ENCODE measurements around the gene NUAK1.

The NUAK1 gene

GRCh38 chr12:106138633-106139421, at the start of gene NUAK1:
NUAK1 (minus strand) TSS chr12:106138954; CDS start chr12:106138653, 301 bp downstream.
- Histone ChIP-seq H3K4me1 (ENCODE audit: control insufficient read depth in 1 of 2, insufficient read depth in 2 of 2, low read length in 2 of 2) (peaks cover 0 to 18% of the 10 kb centered on the region in 2 donors), H3K9me3 (ENCODE audit: control insufficient read depth in 1 of 2, low read length in 2 of 2) (no peaks in the 10 kb centered on the region), H3K36me3 (ENCODE audit: control insufficient read depth in 1 of 2, insufficient read depth in 2 of 2, low read length in 2 of 2) (no peaks in the 10 kb centered on the region), H3K4me3 (ENCODE audit: low read depth in 1 of 2, low read length in 2 of 2) (peak within 1 kb of the TSS; percentile 60 to 74), H3K27me3 (ENCODE audit: low read depth, low read length) (no peaks in the 10 kb centered on the region), H3K27ac (ENCODE audit: low read length) (peak within 1 kb of the TSS; percentile 74)

GRCh38 chr12:106188256-106188655, 49.5 kb upstream of the NUAK1 start:
- Histone ChIP-seq H3K27me3 (ENCODE audit: low read depth, low read length) (no peaks in the 10 kb centered on the region), H3K4me1 (ENCODE audit: control insufficient read depth in 1 of 2, insufficient read depth in 2 of 2, low read length in 2 of 2) (peaks cover 0 to 2% of the 10 kb centered on the region in 2 donors), H3K9me3 (ENCODE audit: control insufficient read depth in 1 of 2, low read length in 2 of 2) (no peaks in the 10 kb centered on the region), H3K27ac (ENCODE audit: low read length) (no peak overlapping the region), H3K4me3 (ENCODE audit: low read depth in 1 of 2, low read length in 2 of 2) (no peak overlapping the region), H3K36me3 (ENCODE audit: control insufficient read depth in 1 of 2, insufficient read depth in 2 of 2, low read length in 2 of 2) (no peaks in the 10 kb centered on the region)

GRCh38 chr12:106187842-106188241, 49.1 kb upstream of the NUAK1 start:
- no peaks in the 10 kb centered on the region for H3K4me1 ChIP-seq (ENCODE audit: control insufficient read depth in 1 of 2, insufficient read depth in 2 of 2, low read length in 2 of 2)
- no peaks in the 10 kb centered on the region for H3K27me3 ChIP-seq (ENCODE audit: low read depth, low read length)
- no peak overlapping the region for H3K4me3 ChIP-seq (ENCODE audit: low read depth in 1 of 2, low read length in 2 of 2)
- no peaks in the 10 kb centered on the region for H3K9me3 ChIP-seq (ENCODE audit: control insufficient read depth in 1 of 2, low read length in 2 of 2)
- no peaks in the 10 kb centered on the region for H3K36me3 ChIP-seq (ENCODE audit: control insufficient read depth in 1 of 2, insufficient read depth in 2 of 2, low read length in 2 of 2)
- H3K27ac ChIP-seq (ENCODE audit: low read length): no peak overlapping the region

- Histone ChIP-seq H3K27me3 (ENCODE audit: low read depth, low read length) (no peaks in the 10 kb centered on the region), H3K36me3 (ENCODE audit: control insufficient read depth in 1 of 2, insufficient read depth in 2 of 2, low read length in 2 of 2) (no peaks in the 10 kb centered on the region), H3K4me1 (ENCODE audit: control insufficient read depth in 1 of 2, insufficient read depth in 2 of 2, low read length in 2 of 2) (no peaks in the 10 kb centered on the region), H3K9me3 (ENCODE audit: control insufficient read depth in 1 of 2, low read length in 2 of 2) (no peaks in the 10 kb centered on the region), H3K27ac (ENCODE audit: low read length) (no peak overlapping the region), H3K4me3 (ENCODE audit: low read depth in 1 of 2, low read length in 2 of 2) (no peak overlapping the region)
Observed at GRCh38 chr12:106187155-106187789, 48.5 kb upstream of the NUAK1 start.

GRCh38 chr12:106183735-106184134, 45.0 kb upstream of the NUAK1 start:
- H3K9me3 ChIP-seq (ENCODE audit: control insufficient read depth in 1 of 2, low read length in 2 of 2): no peaks in the 10 kb centered on the region
- H3K4me3 ChIP-seq (ENCODE audit: low read depth in 1 of 2, low read length in 2 of 2): no peak overlapping the region
- H3K4me1 ChIP-seq (ENCODE audit: control insufficient read depth in 1 of 2, insufficient read depth in 2 of 2, low read length in 2 of 2): no peaks in the 10 kb centered on the region
- H3K27ac ChIP-seq (ENCODE audit: low read length): no peak overlapping the region
- no peaks in the 10 kb centered on the region for H3K27me3 ChIP-seq (ENCODE audit: low read depth, low read length)
- H3K36me3 ChIP-seq (ENCODE audit: control insufficient read depth in 1 of 2, insufficient read depth in 2 of 2, low read length in 2 of 2): no peaks in the 10 kb centered on the region

GRCh38 chr12:106181401-106182114, 42.8 kb upstream of the NUAK1 start:
- Histone ChIP-seq H3K4me3 (ENCODE audit: low read depth in 1 of 2, low read length in 2 of 2) (no peak overlapping the region), H3K36me3 (ENCODE audit: control insufficient read depth in 1 of 2, insufficient read depth in 2 of 2, low read length in 2 of 2) (no peaks in the 10 kb centered on the region), H3K27me3 (ENCODE audit: low read depth, low read length) (no peaks in the 10 kb centered on the region), H3K27ac (ENCODE audit: low read length) (no peak overlapping the region), H3K4me1 (ENCODE audit: control insufficient read depth in 1 of 2, insufficient read depth in 2 of 2, low read length in 2 of 2) (no peaks in the 10 kb centered on the region), H3K9me3 (ENCODE audit: control insufficient read depth in 1 of 2, low read length in 2 of 2) (no peaks in the 10 kb centered on the region)

GRCh38 chr12:106179086-106179485, 40.3 kb upstream of the NUAK1 start:
- H3K27me3 ChIP-seq (ENCODE audit: low read depth, low read length): no peaks in the 10 kb centered on the region
- no peaks in the 10 kb centered on the region for H3K36me3 ChIP-seq (ENCODE audit: control insufficient read depth in 1 of 2, insufficient read depth in 2 of 2, low read length in 2 of 2)
- H3K9me3 ChIP-seq (ENCODE audit: control insufficient read depth in 1 of 2, low read length in 2 of 2): no peaks in the 10 kb centered on the region
- no peak overlapping the region for H3K4me3 ChIP-seq (ENCODE audit: low read depth in 1 of 2, low read length in 2 of 2)
- no peaks in the 10 kb centered on the region for H3K4me1 ChIP-seq (ENCODE audit: control insufficient read depth in 1 of 2, insufficient read depth in 2 of 2, low read length in 2 of 2)
- no peak overlapping the region for H3K27ac ChIP-seq (ENCODE audit: low read length)

DNA sequence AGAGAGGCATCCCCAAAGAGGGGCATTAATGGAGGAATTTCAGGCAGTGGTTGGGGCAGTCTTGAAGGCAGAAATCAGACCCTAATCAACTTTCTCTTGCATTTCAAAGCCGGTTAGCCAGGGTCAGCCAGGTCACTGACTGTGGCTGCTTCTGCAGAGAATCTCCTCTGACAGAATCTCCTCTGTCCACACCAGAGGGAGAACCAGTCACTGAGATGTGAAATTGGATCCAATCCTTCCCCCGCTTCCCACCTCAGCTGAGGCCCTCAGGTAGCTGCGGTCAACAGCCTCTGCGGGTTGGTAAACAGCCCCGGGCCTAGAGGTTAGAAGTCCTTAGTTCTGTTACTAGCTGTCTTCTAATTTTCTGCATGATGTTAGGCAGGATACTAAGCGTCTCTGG, 39.8 kb upstream of the NUAK1 start:
- no peaks in the 10 kb centered on the region for H3K4me1 ChIP-seq (ENCODE audit: control insufficient read depth in 1 of 2, insufficient read depth in 2 of 2, low read length in 2 of 2)
- no peaks in the 10 kb centered on the region for H3K9me3 ChIP-seq (ENCODE audit: control insufficient read depth in 1 of 2, low read length in 2 of 2)
- H3K4me3 ChIP-seq (ENCODE audit: low read depth in 1 of 2, low read length in 2 of 2): no peak overlapping the region
- no peaks in the 10 kb centered on the region for H3K27me3 ChIP-seq (ENCODE audit: low read depth, low read length)
- H3K36me3 ChIP-seq (ENCODE audit: control insufficient read depth in 1 of 2, insufficient read depth in 2 of 2, low read length in 2 of 2): no peaks in the 10 kb centered on the region
- no peak overlapping the region for H3K27ac ChIP-seq (ENCODE audit: low read length)

GRCh38 chr12:106176560-106176959, 37.8 kb upstream of the NUAK1 start:
- Histone ChIP-seq H3K4me1 (ENCODE audit: control insufficient read depth in 1 of 2, insufficient read depth in 2 of 2, low read length in 2 of 2) (peaks cover 0 to 2% of the 10 kb centered on the region in 2 donors), H3K36me3 (ENCODE audit: control insufficient read depth in 1 of 2, insufficient read depth in 2 of 2, low read length in 2 of 2) (no peaks in the 10 kb centered on the region), H3K4me3 (ENCODE audit: low read depth in 1 of 2, low read length in 2 of 2) (no peak overlapping the region), H3K27me3 (ENCODE audit: low read depth, low read length) (no peaks in the 10 kb centered on the region), H3K27ac (ENCODE audit: low read length) (no peak overlapping the region), H3K9me3 (ENCODE audit: control insufficient read depth in 1 of 2, low read length in 2 of 2) (no peaks in the 10 kb centered on the region)

DNA sequence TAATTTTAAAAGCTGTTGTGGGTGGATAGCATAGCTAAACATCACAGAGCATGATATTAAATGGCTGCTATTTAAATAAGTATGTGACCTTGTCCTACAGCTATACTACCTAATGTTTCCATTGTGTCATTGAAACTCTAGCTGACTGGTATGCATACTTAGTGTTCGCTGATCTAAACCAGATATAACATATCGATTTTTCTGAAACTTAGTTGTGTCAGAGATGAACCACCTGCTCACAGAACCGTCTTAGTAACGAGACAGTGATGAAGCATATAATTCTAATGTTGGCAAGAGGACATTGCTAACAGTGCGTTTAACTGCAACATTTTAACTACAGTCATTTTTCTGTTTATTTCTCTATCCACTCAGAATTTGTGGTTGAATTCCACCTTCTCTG, 36.1 kb upstream of the NUAK1 start:
- Histone ChIP-seq H3K36me3 (ENCODE audit: control insufficient read depth in 1 of 2, insufficient read depth in 2 of 2, low read length in 2 of 2) (no peaks in the 10 kb centered on the region), H3K27me3 (ENCODE audit: low read depth, low read length) (no peaks in the 10 kb centered on the region), H3K4me1 (ENCODE audit: control insufficient read depth in 1 of 2, insufficient read depth in 2 of 2, low read length in 2 of 2) (peaks cover 0 to 8% of the 10 kb centered on the region in 2 donors), H3K9me3 (ENCODE audit: control insufficient read depth in 1 of 2, low read length in 2 of 2) (no peaks in the 10 kb centered on the region), H3K27ac (ENCODE audit: low read length) (no peak overlapping the region), H3K4me3 (ENCODE audit: low read depth in 1 of 2, low read length in 2 of 2) (no peak overlapping the region)

DNA sequence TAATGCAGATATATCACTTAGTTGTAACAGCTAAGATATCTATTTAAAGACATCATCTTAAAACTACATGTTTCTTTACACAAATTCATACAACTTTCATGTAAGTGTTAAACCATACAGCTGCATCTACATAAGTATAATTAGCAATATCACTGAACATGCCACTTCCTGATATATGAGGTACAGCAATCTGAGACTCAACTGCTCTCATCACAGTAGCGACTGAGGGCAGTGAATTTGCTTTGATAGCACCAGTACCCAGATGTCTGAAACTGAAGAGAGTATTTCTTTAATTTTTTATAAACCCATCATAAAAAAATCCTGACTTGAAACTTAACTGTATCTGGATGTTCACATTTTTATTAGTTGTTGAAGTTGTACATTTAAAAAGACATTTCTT, 34.7 kb upstream of the NUAK1 start:
- Histone ChIP-seq H3K4me3 (ENCODE audit: low read depth in 1 of 2, low read length in 2 of 2) (no peak overlapping the region), H3K36me3 (ENCODE audit: control insufficient read depth in 1 of 2, insufficient read depth in 2 of 2, low read length in 2 of 2) (no peaks in the 10 kb centered on the region), H3K4me1 (ENCODE audit: control insufficient read depth in 1 of 2, insufficient read depth in 2 of 2, low read length in 2 of 2) (peaks cover 0 to 8% of the 10 kb centered on the region in 2 donors), H3K27ac (ENCODE audit: low read length) (no peak overlapping the region), H3K27me3 (ENCODE audit: low read depth, low read length) (no peaks in the 10 kb centered on the region), H3K9me3 (ENCODE audit: control insufficient read depth in 1 of 2, low read length in 2 of 2) (no peaks in the 10 kb centered on the region)

All from muscle layer of duodenum (tissue), 2 donors.